ENCODE data around the gene TMIGD3.

DNA sequence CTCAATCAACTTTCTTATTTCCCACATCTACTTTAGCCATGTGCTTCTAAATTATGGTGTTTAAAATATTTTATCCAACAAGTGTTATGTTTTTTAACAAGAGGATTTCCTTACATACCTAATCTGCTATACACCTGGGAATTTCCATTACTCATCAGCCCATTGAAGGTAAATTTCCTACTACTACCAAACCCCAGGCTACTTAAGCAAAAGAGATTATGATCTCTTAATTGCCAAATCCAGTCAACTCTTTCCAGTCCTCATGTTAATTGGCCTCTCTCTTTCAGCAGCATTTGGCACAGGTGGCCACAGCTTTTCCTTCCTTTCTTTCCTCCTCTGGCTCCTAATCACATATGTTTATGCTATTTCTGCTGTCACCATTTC is 34.7 kb downstream of the TMIGD3 start:
- TF ChIP-seq CTCF (conservative IDR thresholded peaks at IDR 0.05) (no peak), EZH2 (IDR thresholded peaks at IDR 0.05; ENCODE audit: low read depth) (no peak)
